ENCODE data around the gene GRB7.
"Not testable (repeated sequence)": the region's sequence is repeated elsewhere in the genome, so short reads cannot be mapped to it uniquely, and the experiment has no call there.

The GRB7 gene

GRCh38 chr17:39697961-39698360, 39.8 kb upstream of the GRB7 start:
- DNase-seq (ENCODE audit: low spot score): no peak
- no peak for TF ChIP-seq CTCF (IDR thresholded peaks at IDR 0.05; ENCODE audit: borderline replicate concordance, control extremely low read depth, extremely low read depth, insufficient read depth, missing control alignments)
- in situ Hi-C loops (cut with MboI; ENCODE audit: low sequenced_read_pairs, unreplicated experiment): no loop called here

GRCh38 chr17:39699157-39699817, 38.5 kb upstream of the GRB7 start:
- in situ Hi-C loops (cut with MboI; ENCODE audit: low sequenced_read_pairs, unreplicated experiment); DNase-seq (ENCODE audit: low spot score): not testable (repeated sequence)

GRCh38 chr17:39699818-39700147, 38.0 kb upstream of the GRB7 start, which contains the start of gene ERBB2:
ERBB2 (plus strand) TSS chr17:39700064; CDS start chr17:39700239, 175 bp downstream.
- no peak for TF ChIP-seq CTCF (IDR thresholded peaks at IDR 0.05; ENCODE audit: borderline replicate concordance, control extremely low read depth, extremely low read depth, insufficient read depth, missing control alignments)
- DNase-seq (ENCODE audit: low spot score): no peak
- in situ Hi-C loops (cut with MboI; ENCODE audit: low sequenced_read_pairs, unreplicated experiment): no loop called here

- in situ Hi-C loops (cut with MboI; ENCODE audit: low sequenced_read_pairs, unreplicated experiment): no loop called here
- TF ChIP-seq CTCF (IDR thresholded peaks at IDR 0.05; ENCODE audit: borderline replicate concordance, control extremely low read depth, extremely low read depth, insufficient read depth, missing control alignments): no peak
- no peak for DNase-seq (ENCODE audit: low spot score)
Measured at GRCh38 chr17:39700148-39700987, 37.4 kb upstream of the GRB7 start.

- DNase-seq (ENCODE audit: low spot score): no peak
- TF ChIP-seq CTCF (IDR thresholded peaks at IDR 0.05; ENCODE audit: borderline replicate concordance, control extremely low read depth, extremely low read depth, insufficient read depth, missing control alignments): no peak
- in situ Hi-C loops (cut with MboI; ENCODE audit: low sequenced_read_pairs, unreplicated experiment): no loop called here
Measured at GRCh38 chr17:39701012-39701783, 36.5 kb upstream of the GRB7 start.

- DNase-seq (ENCODE audit: low spot score): no peak
- TF ChIP-seq CTCF (IDR thresholded peaks at IDR 0.05; ENCODE audit: borderline replicate concordance, control extremely low read depth, extremely low read depth, insufficient read depth, missing control alignments): no peak
- in situ Hi-C loops (cut with MboI; ENCODE audit: low sequenced_read_pairs, unreplicated experiment): no loop called here
Measured at GRCh38 chr17:39701784-39702422, 35.8 kb upstream of the GRB7 start.

All from GM13976 (cell line).